Measurements from ENCODE around the gene OR11H6. TPM values are rescaled to one million over a fixed set of nuclear protein-coding genes. Genes with fewer than 3 reads are reported as not detected.
A peak's percentile ranks its signal among the peaks of the same experiment; 100 is the strongest.
"Not testable (repeated sequence)": the region's sequence is repeated elsewhere in the genome, so short reads cannot be mapped to it uniquely, and the experiment has no call there.

Gene OR11H6, protein sequence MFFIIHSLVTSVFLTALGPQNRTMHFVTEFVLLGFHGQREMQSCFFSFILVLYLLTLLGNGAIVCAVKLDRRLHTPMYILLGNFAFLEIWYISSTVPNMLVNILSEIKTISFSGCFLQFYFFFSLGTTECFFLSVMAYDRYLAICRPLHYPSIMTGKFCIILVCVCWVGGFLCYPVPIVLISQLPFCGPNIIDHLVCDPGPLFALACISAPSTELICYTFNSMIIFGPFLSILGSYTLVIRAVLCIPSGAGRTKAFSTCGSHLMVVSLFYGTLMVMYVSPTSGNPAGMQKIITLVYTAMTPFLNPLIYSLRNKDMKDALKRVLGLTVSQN
- total RNA-seq (not detected), polyA plus RNA-seq (not detected)
- long read RNA-seq, donor 1 = 0 reads
- long read RNA-seq, donor 2 = 0 reads
- long read RNA-seq, donor 3 = 0 reads
- long read RNA-seq, donor 4 = 0 reads

DNA sequence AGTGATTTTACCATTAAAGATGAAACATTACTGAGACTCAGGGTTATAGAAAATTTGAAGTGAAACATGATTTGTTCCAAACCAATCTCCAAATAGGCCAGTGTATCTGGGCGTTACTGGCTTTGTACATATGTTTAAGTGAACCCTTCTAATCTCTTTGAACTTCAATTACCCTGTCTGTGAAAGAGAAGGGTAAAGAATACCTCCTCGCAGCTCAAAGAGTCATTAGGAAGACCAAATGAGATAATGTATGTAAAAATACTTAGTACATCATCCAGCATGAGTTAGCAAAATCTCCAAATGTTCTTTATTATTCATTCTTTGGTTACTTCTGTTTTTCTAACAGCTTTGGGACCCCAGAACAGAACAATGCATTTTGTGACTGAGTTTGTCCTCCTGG, at the start of gene OR11H6:
Gene OR11H6 (plus strand): TSS at position 301 of the 400 bp plus-strand sequence. CDS start 0 bp downstream, at position 301.
- no peaks in the 10 kb centered on the region for H3K27me3 ChIP-seq (ENCODE audit: control insufficient read depth, insufficient read depth)
- WGBS = 18% methylated on average over 2 of the region's 2 CpGs
- intact Hi-C loops (cut with DNase I) = no loop called here

DNA sequence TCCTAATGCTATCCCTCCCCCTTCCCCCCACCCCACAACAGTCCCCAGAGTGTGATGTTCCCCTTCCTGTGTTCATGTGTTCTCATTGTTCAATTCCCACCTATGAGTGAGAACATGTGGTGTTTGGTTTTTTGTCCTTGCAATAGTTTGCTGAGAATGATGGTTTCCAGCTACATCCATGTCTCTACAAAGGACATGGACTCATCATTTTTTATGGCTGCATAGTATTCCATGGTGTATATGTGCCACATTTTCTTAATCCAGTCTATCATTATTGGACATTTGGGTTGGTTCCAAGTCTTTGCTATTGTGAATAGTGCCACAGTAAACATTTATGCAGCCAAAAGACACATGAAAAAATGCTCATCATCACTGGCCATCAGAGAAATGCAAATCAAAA, 49.3 kb upstream of the OR11H6 start:
- ATAC-seq; H3K4me1 ChIP-seq (ENCODE audit: control insufficient read depth, insufficient read depth, low read length); H3K27me3 ChIP-seq (ENCODE audit: control insufficient read depth, insufficient read depth); intact Hi-C loops (cut with DNase I); H3K27ac ChIP-seq (ENCODE audit: low read length); H3K4me3 ChIP-seq (ENCODE audit: low read length); H3K9me3 ChIP-seq (ENCODE audit: control insufficient read depth, low read length); DNase-seq: not testable (repeated sequence)

More for the DNA sequence above, at the start of gene OR11H6:
- ATAC-seq = no peak
- Histone ChIP-seq H3K4me3 (ENCODE audit: low read length) (no peak within 1 kb of the TSS), H3K27ac (ENCODE audit: low read length) (no peak within 1 kb of the TSS), H3K9me3 (ENCODE audit: control insufficient read depth, low read length) (no peaks in the 10 kb centered on the region), H3K4me1 (ENCODE audit: control insufficient read depth, insufficient read depth, low read length) (no peaks in the 10 kb centered on the region)
- no peak for DNase-seq

DNA sequence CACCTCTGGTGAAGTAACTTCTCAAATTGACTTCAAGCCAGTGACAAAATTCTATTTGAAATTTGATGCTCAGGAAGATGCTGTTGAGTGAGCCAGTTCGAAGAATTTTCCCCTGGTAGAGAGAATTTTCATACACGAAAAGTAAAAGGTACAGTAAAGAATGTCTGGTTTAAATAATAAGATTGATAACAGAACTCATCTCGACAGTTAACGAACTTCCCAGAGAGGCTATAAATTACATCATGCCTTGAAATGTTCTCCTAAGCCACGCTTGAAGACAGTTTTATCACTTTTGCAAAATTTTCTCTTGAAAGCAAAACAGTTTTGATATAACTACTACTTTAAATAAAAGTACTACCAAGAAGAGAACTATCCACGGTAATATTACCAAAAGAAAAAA, 47.2 kb upstream of the OR11H6 start:
- no peaks in the 10 kb centered on the region for H3K27me3 ChIP-seq (ENCODE audit: control insufficient read depth, insufficient read depth)
- H3K27ac ChIP-seq (ENCODE audit: low read length) = no peak overlapping the region
- 47% methylated on average over 6 of the region's 6 CpGs for WGBS
- no peaks in the 10 kb centered on the region for H3K9me3 ChIP-seq (ENCODE audit: control insufficient read depth, low read length)
- H3K4me1 ChIP-seq (ENCODE audit: control insufficient read depth, insufficient read depth, low read length) = no peaks in the 10 kb centered on the region
- intact Hi-C loops (cut with DNase I) = no loop called here
- H3K4me3 ChIP-seq (ENCODE audit: low read length) = no peak overlapping the region
- no peak for DNase-seq
- no peak for ATAC-seq

DNA sequence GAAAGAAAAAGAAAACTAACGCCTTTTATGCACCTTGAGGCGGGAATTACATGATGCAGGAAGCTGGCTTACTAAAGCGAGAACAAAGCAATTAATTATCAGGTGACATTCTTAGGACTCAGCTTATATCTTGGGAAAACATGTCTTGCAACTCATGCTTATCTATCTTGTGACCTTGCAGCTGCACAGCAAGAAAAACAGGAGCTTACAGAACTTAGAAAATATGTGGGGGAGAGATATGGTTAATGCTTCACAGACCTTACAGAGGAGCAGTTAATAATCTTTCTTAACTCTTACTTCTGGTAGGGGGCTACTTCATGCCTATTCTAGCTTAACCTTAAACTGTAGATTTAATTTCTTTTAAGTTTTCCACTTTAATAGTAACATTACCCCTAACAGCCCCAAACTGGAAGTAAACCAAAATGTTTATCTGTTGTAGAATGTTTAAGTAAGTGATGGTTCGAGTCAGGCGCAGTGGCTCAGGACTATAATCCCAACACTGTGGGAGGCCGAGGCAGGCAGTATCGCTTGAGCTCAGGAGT, 46.0 kb upstream of the OR11H6 start:
- Histone ChIP-seq H3K4me3 (ENCODE audit: low read length) (no peak overlapping the region), H3K27me3 (ENCODE audit: control insufficient read depth, insufficient read depth) (no peaks in the 10 kb centered on the region), H3K4me1 (ENCODE audit: control insufficient read depth, insufficient read depth, low read length) (no peaks in the 10 kb centered on the region), H3K9me3 (ENCODE audit: control insufficient read depth, low read length) (no peaks in the 10 kb centered on the region), H3K27ac (ENCODE audit: low read length) (no peak overlapping the region)
- ATAC-seq (no peak), DNase-seq (no peak)
- WGBS = 81% methylated on average over 7 of the region's 7 CpGs
- intact Hi-C loops (cut with DNase I) = no loop called here

DNA sequence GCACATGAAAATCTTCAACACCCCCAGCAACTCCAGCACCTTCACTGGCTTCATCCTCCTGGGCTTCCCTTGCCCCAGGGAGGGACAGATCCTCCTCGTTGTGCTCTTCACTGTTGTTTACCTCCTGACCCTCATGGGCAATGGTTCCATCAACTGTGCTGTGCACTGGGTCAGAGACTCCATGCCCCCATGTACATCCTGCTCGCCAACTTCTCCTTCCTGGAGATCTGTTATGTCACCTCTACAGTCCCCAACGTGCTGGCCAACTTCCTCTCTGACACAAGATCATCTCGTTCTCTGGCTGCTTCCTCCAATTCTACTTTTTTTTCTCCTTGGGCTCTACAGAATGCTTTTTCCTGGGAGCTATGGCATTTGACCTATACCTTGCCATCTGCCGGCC, 44.3 kb upstream of the OR11H6 start:
- DNase-seq = peak in 2 of 3 donors; percentile 15 to 24
- peak; percentile 58 to 76 for ATAC-seq
- no peaks in the 10 kb centered on the region for H3K9me3 ChIP-seq (ENCODE audit: control insufficient read depth, low read length)
- H3K27ac ChIP-seq (ENCODE audit: low read length) = no peak overlapping the region
- WGBS = 43% methylated on average over 5 of the region's 5 CpGs
- intact Hi-C loops (cut with DNase I) = no loop called here
- no peaks in the 10 kb centered on the region for H3K4me1 ChIP-seq (ENCODE audit: control insufficient read depth, insufficient read depth, low read length)
- no peaks in the 10 kb centered on the region for H3K27me3 ChIP-seq (ENCODE audit: control insufficient read depth, insufficient read depth)
- no peak overlapping the region for H3K4me3 ChIP-seq (ENCODE audit: low read length)

DNA sequence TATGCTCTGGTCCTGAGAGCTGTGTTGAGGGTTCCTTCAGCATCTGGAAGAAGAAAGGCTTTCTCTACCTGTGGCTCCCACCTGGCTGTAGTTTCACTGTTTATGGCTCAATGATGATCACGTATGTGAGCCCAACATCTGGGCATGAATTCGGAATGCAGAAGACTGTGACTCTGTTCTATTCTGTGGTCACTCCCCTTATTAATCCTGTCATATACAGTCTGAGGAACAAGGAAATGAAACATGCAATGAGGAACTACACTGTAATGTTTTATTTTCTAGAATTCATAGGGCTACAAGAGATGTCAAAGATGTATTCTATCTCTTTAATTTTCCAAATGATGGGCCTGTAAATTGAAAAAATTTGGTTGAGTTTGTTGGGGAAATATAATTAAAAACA, 43.6 kb upstream of the OR11H6 start:
- ATAC-seq (peak; percentile 48 to 62), DNase-seq (no peak)
- intact Hi-C loops (cut with DNase I) = no loop called here
- no peaks in the 10 kb centered on the region for H3K9me3 ChIP-seq (ENCODE audit: control insufficient read depth, low read length)
- 59% methylated on average over 2 of the region's 2 CpGs for WGBS
- H3K4me1 ChIP-seq (ENCODE audit: control insufficient read depth, insufficient read depth, low read length) = no peaks in the 10 kb centered on the region
- H3K4me3 ChIP-seq (ENCODE audit: low read length) = no peak overlapping the region
- no peak overlapping the region for H3K27ac ChIP-seq (ENCODE audit: low read length)
- no peaks in the 10 kb centered on the region for H3K27me3 ChIP-seq (ENCODE audit: control insufficient read depth, insufficient read depth)

DNA sequence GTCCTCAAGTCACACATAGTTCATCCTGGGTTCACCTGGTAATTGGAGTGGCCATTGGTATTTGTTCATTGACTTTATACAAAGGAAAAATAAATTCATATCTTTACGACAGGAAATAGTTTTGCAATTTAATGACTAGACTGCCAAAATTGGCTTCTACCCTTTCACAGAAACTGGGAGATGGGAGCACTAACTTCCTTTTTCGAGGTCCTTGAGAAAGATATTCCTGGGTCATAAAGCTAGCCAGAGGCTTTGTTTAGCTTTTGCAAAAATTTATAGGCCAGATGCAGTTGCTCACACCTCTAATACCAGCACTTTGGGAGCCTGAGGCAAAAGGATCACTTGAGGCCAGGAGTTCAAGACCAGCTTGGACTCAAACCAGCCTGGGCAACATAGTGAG, 43.0 kb upstream of the OR11H6 start:
- WGBS = 41% methylated on average over 2 of the region's 2 CpGs
- H3K4me1 ChIP-seq (ENCODE audit: control insufficient read depth, insufficient read depth, low read length) = no peaks in the 10 kb centered on the region
- no peak overlapping the region for H3K4me3 ChIP-seq (ENCODE audit: low read length)
- H3K27me3 ChIP-seq (ENCODE audit: control insufficient read depth, insufficient read depth) = no peaks in the 10 kb centered on the region
- intact Hi-C loops (cut with DNase I) = no loop called here
- ATAC-seq (no peak), DNase-seq (no peak)
- H3K9me3 ChIP-seq (ENCODE audit: control insufficient read depth, low read length) = no peaks in the 10 kb centered on the region
- no peak overlapping the region for H3K27ac ChIP-seq (ENCODE audit: low read length)

DNA sequence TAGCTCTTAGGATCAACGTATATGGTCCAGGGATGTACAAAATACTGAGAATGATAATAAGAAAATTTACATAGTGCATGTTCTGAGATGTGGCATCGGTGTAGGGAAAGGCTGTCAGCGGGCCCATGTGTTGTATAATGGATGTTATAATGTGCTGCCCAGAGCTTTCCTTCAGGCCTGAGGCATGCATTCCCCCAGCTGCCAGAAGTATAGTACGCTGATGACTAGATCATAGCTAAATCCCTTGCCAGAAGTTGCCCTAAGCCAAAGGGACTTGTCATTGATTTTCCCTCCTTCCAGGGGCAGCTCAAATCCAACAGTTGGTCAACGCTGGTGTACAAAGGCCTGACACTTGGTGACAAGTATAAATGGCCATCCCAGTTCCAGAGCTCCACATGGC, 39.3 kb upstream of the OR11H6 start:
- Histone ChIP-seq H3K9me3 (ENCODE audit: control insufficient read depth, low read length) (no peaks in the 10 kb centered on the region), H3K27ac (ENCODE audit: low read length) (no peak overlapping the region), H3K27me3 (ENCODE audit: control insufficient read depth, insufficient read depth) (no peaks in the 10 kb centered on the region), H3K4me3 (ENCODE audit: low read length) (no peak overlapping the region), H3K4me1 (ENCODE audit: control insufficient read depth, insufficient read depth, low read length) (no peaks in the 10 kb centered on the region)
- no peak for ATAC-seq
- WGBS = 45% methylated on average over 5 of the region's 5 CpGs
- DNase-seq = no peak
- intact Hi-C loops (cut with DNase I) = no loop called here

DNA sequence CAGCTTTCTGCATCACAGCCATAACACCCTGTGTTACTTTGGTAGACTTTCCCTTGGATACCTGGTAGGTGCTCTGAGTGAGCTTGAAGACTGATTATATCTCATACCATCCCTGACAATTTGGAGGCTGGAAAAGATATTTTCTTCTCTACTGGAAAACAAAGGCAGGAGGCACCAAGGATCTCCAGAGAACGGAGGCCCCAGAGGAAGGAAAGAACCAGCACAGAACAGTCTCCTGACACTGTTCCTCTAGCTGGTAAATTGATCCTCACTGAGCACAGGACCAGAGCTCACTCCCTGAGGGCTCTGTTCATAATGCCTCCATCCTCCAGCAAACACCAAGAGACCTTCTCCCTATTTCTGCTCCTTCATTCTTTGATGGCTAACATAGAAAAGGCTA, 32.9 kb upstream of the OR11H6 start, which contains the start of gene OR11G2:
Gene OR11G2 (plus strand): TSS at position 301 of the 400 bp plus-strand sequence. CDS start 6,542 bp downstream, outside the sequence.
- DNase-seq (no peak), ATAC-seq (no peak)
- 47% methylated on average over 1 of the region's 1 CpG for WGBS
- intact Hi-C loops (cut with DNase I) = no loop called here
- Histone ChIP-seq H3K4me3 (ENCODE audit: low read length) (no peak within 1 kb of the TSS), H3K27ac (ENCODE audit: low read length) (no peak within 1 kb of the TSS), H3K27me3 (ENCODE audit: control insufficient read depth, insufficient read depth) (no peaks in the 10 kb centered on the region), H3K9me3 (ENCODE audit: control insufficient read depth, low read length) (no peaks in the 10 kb centered on the region), H3K4me1 (ENCODE audit: control insufficient read depth, insufficient read depth, low read length) (no peaks in the 10 kb centered on the region)

DNA sequence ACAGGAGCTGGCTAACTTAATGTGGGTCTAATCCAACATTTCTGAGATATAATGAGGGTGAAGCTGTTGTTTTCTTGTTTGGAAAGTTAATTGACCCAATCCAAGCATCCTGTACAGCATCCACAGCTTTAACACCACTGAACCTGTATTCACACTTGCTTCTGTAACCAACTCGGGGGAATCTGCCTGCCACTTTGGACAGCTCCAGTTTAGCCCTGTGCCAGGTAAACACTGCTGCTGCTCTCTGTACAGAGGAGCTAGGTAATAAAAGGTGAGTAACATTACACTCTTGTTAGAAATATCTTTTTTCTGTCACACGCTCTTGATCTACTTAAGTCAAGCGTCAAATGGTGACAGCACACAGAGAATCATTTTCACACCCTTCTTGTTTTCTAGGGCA, 32.1 kb upstream of the OR11H6 start:
- no peak for DNase-seq
- 78% methylated on average over 3 of the region's 3 CpGs for WGBS

DNA sequence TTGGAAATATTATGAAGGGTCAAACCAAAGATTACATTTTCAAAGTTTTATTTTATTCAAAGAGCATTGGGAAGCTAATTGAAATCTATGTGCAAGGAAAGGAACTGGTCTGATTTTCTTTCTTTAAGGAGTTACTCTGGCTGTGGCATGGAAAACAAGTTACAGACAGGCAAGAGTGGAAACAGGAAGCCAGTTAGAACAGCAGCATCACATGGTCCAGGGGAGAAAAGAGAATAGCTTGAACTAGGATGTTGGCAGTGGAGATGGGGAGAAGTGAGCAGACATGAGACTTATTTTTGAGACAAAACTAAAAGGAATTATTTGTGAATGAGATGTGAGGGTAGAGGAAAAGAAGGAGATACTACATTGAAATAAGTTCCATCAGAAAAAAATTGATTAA, 29.4 kb upstream of the OR11H6 start:
- H3K9me3 ChIP-seq (ENCODE audit: control insufficient read depth, low read length) = no peaks in the 10 kb centered on the region

More for the DNA sequence above, 32.1 kb upstream of the OR11H6 start:
- no peaks in the 10 kb centered on the region for H3K9me3 ChIP-seq (ENCODE audit: control insufficient read depth, low read length)
- ATAC-seq = no peak
- H3K4me3 ChIP-seq (ENCODE audit: low read length) = no peak overlapping the region
- H3K27ac ChIP-seq (ENCODE audit: low read length) = no peak overlapping the region
- H3K4me1 ChIP-seq (ENCODE audit: control insufficient read depth, insufficient read depth, low read length) = no peaks in the 10 kb centered on the region
- H3K27me3 ChIP-seq (ENCODE audit: control insufficient read depth, insufficient read depth) = no peaks in the 10 kb centered on the region
- intact Hi-C loops (cut with DNase I) = no loop called here

More for the DNA sequence above, 29.4 kb upstream of the OR11H6 start:
- H3K4me3 ChIP-seq (ENCODE audit: low read length) = no peak overlapping the region
- H3K4me1 ChIP-seq (ENCODE audit: control insufficient read depth, insufficient read depth, low read length) = no peaks in the 10 kb centered on the region
- no peak for DNase-seq
- no peak for ATAC-seq
- H3K27me3 ChIP-seq (ENCODE audit: control insufficient read depth, insufficient read depth) = no peaks in the 10 kb centered on the region
- intact Hi-C loops (cut with DNase I) = no loop called here
- no peak overlapping the region for H3K27ac ChIP-seq (ENCODE audit: low read length)

All from right cardiac atrium (tissue), 5 donors.